ENCODE measurements around the gene MAML3. TPM values are rescaled to one million over a fixed set of nuclear protein-coding genes. Genes with fewer than 3 reads are reported as not detected.

MAML3 gene
- total RNA-seq, 2 experiments from 2014 or later, result 4.0 to 4.1 TPM

DNA sequence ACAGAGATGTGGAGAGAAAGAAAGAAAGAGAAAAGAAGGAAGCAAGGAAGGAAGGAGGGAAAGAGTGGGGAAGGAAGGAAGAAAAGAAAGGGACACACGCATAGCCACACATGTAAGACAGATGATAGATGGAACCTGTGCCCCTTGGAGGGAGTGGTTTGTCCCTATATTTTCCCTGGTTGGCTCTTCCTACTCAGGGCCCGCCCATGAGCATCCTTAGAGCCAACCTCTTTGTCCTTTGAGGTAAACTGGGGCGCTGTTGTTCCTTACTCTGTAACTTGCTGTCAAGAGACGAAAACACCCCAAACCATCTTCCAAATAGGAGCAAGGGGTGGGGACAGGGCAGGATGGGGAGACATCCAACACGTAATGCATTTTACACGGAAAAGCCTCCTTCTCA, 220.9 kb downstream of the MAML3 start:
- ATAC-seq, result no peak

DNA sequence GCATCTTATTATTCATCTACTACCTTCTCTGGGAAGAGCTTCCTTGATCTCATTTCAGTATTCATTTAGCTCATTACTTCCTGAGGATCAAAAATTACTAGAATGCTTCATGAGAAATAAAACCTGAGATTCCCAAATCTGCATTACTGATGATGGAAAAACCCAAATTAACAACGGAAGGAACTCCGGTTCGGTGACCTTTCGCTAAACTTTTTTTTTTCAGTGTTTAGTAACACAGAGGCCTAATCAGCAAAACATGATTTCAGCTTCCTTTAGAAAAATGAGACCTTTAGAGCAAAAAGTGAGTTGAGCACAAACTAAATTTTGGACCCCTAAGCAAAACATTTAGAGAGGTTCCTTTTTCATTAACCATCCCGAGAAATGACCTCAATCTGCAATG, 229.2 kb downstream of the MAML3 start:
- no peaks in the 10 kb centered on the region for H3K9me3 Mint-ChIP-seq (ENCODE audit: insufficient read depth)
- no peaks in the 10 kb centered on the region for H3K36me3 Mint-ChIP-seq (ENCODE audit: low read depth)
- no peak overlapping the region for H3K4me3 Mint-ChIP-seq
- DNase-seq, result no peak
- no peak for ATAC-seq
- ChIA-PET POLR2A (interaction anchor here (0.7 kb wide), 1 partner anchor 344 kb away, joined by 4 read pairs; no protein-coding TSS in a partner anchor), CTCF (no interaction called here)
- H3K4me1 Mint-ChIP-seq (ENCODE audit: low read depth), result no peaks in the 10 kb centered on the region
- H3K27ac Mint-ChIP-seq, result no peak overlapping the region
- H3K27me3 Mint-ChIP-seq (ENCODE audit: low read depth), result peaks cover 2% of the 10 kb centered on the region

More for the DNA sequence above, 220.9 kb downstream of the MAML3 start:
- ChIA-PET POLR2A (interaction anchor here (0.6 kb wide), 1 partner anchor 101 kb away, joined by 3 read pairs; no protein-coding TSS in a partner anchor), CTCF (no interaction called here)
- no peaks in the 10 kb centered on the region for H3K4me1 Mint-ChIP-seq (ENCODE audit: low read depth)
- no peak for DNase-seq
- peaks cover 5% of the 10 kb centered on the region for H3K27me3 Mint-ChIP-seq (ENCODE audit: low read depth)
- no peaks in the 10 kb centered on the region for H3K9me3 Mint-ChIP-seq (ENCODE audit: insufficient read depth)
- H3K36me3 Mint-ChIP-seq (ENCODE audit: low read depth), result no peaks in the 10 kb centered on the region
- no peak overlapping the region for H3K4me3 Mint-ChIP-seq
- H3K27ac Mint-ChIP-seq, result no peak overlapping the region

DNA sequence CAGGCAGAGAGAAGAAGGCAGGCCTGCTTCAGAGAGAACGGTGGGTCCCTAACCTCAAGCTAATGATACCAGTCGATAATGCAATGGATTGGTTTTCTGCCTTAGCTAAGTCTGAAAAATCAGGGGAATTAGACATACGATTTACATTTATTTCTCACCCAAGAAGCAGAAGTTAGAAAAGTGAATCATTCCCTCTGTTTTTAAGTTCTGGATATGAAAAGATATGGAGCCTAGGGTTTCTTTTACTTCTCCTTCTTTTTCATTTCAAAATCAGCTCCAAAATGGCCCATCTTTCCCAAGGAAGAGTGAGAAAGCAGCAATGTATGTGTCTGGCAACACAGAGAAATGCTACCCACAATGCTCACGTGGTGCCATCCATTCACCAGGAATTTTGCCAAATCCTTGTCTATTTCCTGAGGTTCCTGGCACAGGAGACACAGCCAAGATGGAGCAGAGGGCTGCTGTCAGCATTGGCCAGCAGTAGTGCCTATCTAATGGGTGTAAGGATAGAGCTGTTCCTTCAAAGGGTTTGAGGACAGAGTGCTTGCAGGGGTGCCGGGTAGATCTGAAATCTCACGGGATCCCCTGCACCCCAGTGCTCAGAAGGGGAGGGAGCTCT, 231.5 kb downstream of the MAML3 start:
- H3K4me3 Mint-ChIP-seq, result no peak overlapping the region
- ChIA-PET CTCF (no interaction called here), POLR2A (no interaction called here)

DNA sequence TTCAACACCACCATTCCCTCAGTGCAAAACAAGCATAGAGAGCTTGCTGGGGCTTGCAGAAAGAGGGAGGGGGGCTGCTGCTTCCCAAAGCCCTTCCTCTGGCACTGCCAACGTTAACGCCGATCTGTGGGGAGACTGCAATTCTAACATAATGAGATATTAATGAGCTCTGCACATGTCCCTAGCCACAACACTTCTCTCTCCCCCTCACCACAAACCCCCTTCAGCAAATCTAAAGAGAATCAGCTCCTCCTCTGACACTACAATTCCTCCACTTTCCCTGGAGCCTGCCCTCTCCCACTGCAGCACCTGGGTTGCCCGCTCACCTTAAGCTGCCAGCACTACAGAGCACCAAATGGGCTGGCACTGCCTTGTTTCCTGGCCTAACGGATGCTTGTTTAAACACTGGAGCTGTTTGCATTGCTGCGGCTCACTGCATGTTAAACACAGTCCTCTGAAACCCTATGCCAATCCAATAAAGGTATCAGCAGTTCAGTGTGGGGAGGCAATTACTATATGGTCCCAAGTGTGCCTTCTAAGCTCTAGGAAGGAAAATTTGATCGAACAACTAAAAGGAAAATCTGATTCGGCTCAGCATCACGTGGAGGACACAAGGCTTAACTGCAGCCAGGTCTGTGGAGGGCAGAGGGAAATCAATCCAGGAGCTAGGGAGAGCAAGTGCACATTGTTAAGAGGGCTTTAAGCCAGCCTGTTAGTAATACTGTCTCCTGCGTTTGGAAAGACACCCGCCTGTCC, 232.4 kb downstream of the MAML3 start:
- Mint-ChIP-seq H3K36me3 (ENCODE audit: low read depth) (no peaks in the 10 kb centered on the region), H3K9me3 (ENCODE audit: insufficient read depth) (no peaks in the 10 kb centered on the region), H3K27ac (no peak overlapping the region), H3K4me1 (ENCODE audit: low read depth) (no peaks in the 10 kb centered on the region), H3K4me3 (no peak overlapping the region), H3K27me3 (ENCODE audit: low read depth) (peaks cover 6% of the 10 kb centered on the region)
- ATAC-seq (no peak), DNase-seq (no peak)
- ChIA-PET CTCF (no interaction called here), POLR2A (no interaction called here)

More for the DNA sequence above, 231.5 kb downstream of the MAML3 start:
- no peaks in the 10 kb centered on the region for H3K4me1 Mint-ChIP-seq (ENCODE audit: low read depth)
- ATAC-seq (no peak), DNase-seq (no peak)
- H3K36me3 Mint-ChIP-seq (ENCODE audit: low read depth), result no peaks in the 10 kb centered on the region
- no peak overlapping the region for H3K27ac Mint-ChIP-seq
- H3K9me3 Mint-ChIP-seq (ENCODE audit: insufficient read depth), result no peaks in the 10 kb centered on the region
- H3K27me3 Mint-ChIP-seq (ENCODE audit: low read depth), result peaks cover 6% of the 10 kb centered on the region

DNA sequence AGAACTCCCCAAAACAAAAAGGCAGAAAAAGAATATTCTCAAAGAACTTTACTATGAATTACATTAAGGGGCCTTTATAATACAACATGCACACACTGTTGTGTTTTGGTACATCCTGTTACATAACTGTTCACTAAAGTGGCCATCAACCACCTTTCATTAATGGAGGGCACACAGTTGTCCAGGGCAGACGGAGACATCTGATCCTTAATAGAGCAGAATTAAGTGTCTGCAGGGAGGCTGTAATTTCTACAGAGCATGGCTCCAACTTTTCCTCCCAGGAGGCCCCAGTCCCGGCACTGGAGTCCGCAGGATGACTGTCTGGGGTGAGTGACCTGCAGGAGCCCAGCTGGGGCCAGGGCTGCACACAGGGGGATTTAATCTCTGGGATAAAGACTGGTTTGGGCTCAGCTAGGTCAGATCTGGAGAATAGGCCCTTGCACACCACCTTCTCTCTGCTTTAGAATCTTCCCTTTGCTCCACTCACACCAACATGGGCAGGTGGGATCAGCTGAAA, 233.4 kb downstream of the MAML3 start:
- H3K4me3 Mint-ChIP-seq, result no peak overlapping the region
- no peaks in the 10 kb centered on the region for H3K36me3 Mint-ChIP-seq (ENCODE audit: low read depth)
- no peak overlapping the region for H3K27ac Mint-ChIP-seq
- ChIA-PET CTCF (no interaction called here), POLR2A (no interaction called here)
- no peaks in the 10 kb centered on the region for H3K4me1 Mint-ChIP-seq (ENCODE audit: low read depth)
- DNase-seq (no peak), ATAC-seq (no peak)
- peaks cover 6% of the 10 kb centered on the region for H3K27me3 Mint-ChIP-seq (ENCODE audit: low read depth)
- no peaks in the 10 kb centered on the region for H3K9me3 Mint-ChIP-seq (ENCODE audit: insufficient read depth)

DNA sequence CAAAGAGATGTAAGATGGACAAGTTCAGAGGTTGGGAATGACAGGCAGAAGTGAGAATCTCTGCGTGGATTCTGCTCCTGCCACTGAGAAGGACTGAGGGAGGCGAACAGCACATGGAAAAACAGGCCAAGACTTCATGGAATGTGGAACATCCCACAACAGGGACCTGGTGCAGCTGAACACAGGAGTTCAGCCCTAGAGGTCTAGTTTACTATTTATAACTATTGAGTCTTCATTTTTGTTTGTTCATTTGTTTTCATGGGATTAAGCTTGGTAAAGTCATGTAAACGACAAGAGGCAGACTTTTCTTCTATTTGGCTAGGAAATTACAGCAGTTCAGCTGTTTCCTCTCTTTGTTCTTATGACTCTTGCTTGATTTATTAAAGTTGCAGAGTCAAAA, 234.5 kb downstream of the MAML3 start:
- H3K27me3 Mint-ChIP-seq (ENCODE audit: low read depth), result peaks cover 7% of the 10 kb centered on the region
- H3K4me1 Mint-ChIP-seq (ENCODE audit: low read depth), result no peaks in the 10 kb centered on the region
- POLR2A ChIA-PET, result interaction anchor here (0.7 kb wide), 1 partner anchor 31 kb away, joined by 3 read pairs; no protein-coding TSS in a partner anchor
- DNase-seq (no peak), ATAC-seq (no peak)
- no peak overlapping the region for H3K4me3 Mint-ChIP-seq
- no peak overlapping the region for H3K27ac Mint-ChIP-seq
- no peaks in the 10 kb centered on the region for H3K9me3 Mint-ChIP-seq (ENCODE audit: insufficient read depth)
- CTCF ChIA-PET, result no interaction called here
- H3K36me3 Mint-ChIP-seq (ENCODE audit: low read depth), result no peaks in the 10 kb centered on the region

DNA sequence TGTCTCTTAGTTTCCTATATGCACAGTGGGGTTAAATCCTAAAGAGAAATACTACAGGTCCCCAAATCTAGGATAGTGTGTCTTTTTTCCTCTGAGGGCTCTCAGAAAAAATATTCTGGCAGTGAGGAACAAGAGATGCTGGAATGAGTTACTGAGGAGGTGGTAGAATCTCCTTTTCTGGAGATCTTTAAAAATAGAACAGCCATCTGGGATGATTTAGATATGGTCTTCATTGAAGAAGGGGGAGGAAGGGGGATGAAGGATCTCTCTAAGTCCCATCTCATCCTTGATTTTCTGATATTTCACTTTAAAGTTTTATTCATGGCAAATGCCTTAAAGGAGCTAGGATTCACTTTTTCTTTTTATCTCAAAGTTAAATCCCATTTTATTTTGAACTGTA, 235.0 kb downstream of the MAML3 start:
- ChIA-PET POLR2A (interaction anchor here (0.7 kb wide), 1 partner anchor 30 kb away, joined by 3 read pairs; no protein-coding TSS in a partner anchor), CTCF (no interaction called here)
- Mint-ChIP-seq H3K27me3 (ENCODE audit: low read depth) (peaks cover 9% of the 10 kb centered on the region), H3K9me3 (ENCODE audit: insufficient read depth) (no peaks in the 10 kb centered on the region), H3K4me1 (ENCODE audit: low read depth) (no peaks in the 10 kb centered on the region), H3K27ac (no peak overlapping the region), H3K4me3 (no peak overlapping the region), H3K36me3 (ENCODE audit: low read depth) (no peaks in the 10 kb centered on the region)
- no peak for DNase-seq
- ATAC-seq, result no peak

DNA sequence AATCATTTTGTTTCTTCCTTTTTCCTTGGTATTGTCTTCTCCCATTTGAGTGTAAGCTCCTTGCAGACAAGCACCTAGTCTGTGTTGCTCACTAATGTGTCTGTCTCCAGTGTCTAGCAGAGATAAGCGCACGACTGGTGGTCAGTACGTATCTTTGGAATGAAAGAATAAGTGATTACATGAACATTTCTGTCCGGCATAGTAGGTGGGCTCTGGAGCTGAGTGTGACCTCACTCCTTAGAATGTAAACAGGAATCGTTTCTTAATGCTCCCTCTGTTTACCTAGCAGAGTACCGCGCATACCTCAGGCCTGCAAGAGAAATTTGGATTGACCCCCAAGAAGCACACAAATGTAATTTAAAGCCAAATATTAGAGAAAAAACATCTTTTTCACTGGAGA, 235.4 kb downstream of the MAML3 start:
- H3K9me3 Mint-ChIP-seq (ENCODE audit: insufficient read depth), result no peaks in the 10 kb centered on the region
- H3K4me3 Mint-ChIP-seq, result no peak overlapping the region
- CTCF ChIA-PET, result no interaction called here
- ATAC-seq (no peak), DNase-seq (no peak)
- H3K4me1 Mint-ChIP-seq (ENCODE audit: low read depth), result no peaks in the 10 kb centered on the region
- POLR2A ChIA-PET, result no interaction called here
- H3K27ac Mint-ChIP-seq, result no peak overlapping the region
- H3K36me3 Mint-ChIP-seq (ENCODE audit: low read depth), result no peaks in the 10 kb centered on the region
- H3K27me3 Mint-ChIP-seq (ENCODE audit: low read depth), result peaks cover 7% of the 10 kb centered on the region

DNA sequence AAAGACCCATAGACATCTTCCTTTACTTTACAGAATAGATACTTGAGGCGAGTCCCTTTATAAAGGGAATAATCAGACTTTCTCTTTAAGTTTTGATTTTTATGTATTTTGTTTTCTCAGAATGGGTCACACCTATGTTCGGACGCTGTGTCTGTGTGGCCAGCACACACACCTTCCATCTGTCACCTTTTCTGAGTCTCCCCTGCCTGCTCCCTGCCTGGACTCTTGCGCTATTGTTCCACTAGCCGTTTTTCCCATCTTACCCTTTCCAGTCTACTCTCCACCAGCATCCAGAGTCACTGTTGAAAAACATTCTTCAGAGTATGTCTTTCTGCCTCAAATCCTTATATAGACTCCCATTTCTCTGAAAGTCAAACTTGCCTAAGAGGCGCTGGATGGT, 236.1 kb downstream of the MAML3 start:
- POLR2A ChIA-PET, result no interaction called here
- ATAC-seq, result no peak

DNA sequence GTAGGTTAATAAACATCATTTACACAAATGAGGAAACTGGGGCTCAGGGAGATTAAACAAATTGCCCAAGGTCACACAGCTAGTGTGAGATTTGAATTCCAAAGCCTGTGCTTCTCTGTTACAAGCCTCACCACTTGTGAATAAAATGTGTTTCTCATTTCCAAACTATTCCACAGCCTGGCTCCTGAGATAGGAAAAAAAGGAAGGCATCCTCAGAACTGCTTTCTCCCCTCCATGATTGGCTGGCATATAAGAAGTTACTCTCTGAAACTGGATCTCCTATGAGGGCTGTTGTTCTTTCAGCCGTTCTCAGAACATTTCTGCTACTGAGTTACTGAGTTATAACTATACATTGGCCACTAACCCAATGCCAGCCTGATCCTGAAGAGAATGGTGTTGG, 237.9 kb downstream of the MAML3 start:
- Mint-ChIP-seq H3K4me1 (ENCODE audit: low read depth) (no peaks in the 10 kb centered on the region), H3K9me3 (ENCODE audit: insufficient read depth) (no peaks in the 10 kb centered on the region), H3K27me3 (ENCODE audit: low read depth) (peaks cover 7% of the 10 kb centered on the region), H3K27ac (no peak overlapping the region), H3K4me3 (no peak overlapping the region), H3K36me3 (ENCODE audit: low read depth) (no peaks in the 10 kb centered on the region)
- no peak for DNase-seq
- ATAC-seq, result no peak
- CTCF ChIA-PET, result no interaction called here
- POLR2A ChIA-PET, result no interaction called here

More for the DNA sequence above, 236.1 kb downstream of the MAML3 start:
- no peak overlapping the region for H3K4me3 Mint-ChIP-seq
- no peaks in the 10 kb centered on the region for H3K36me3 Mint-ChIP-seq (ENCODE audit: low read depth)
- H3K4me1 Mint-ChIP-seq (ENCODE audit: low read depth), result no peaks in the 10 kb centered on the region
- no peak overlapping the region for H3K27ac Mint-ChIP-seq
- no peaks in the 10 kb centered on the region for H3K9me3 Mint-ChIP-seq (ENCODE audit: insufficient read depth)
- CTCF ChIA-PET, result no interaction called here
- peaks cover 7% of the 10 kb centered on the region for H3K27me3 Mint-ChIP-seq (ENCODE audit: low read depth)
- DNase-seq, result no peak

DNA sequence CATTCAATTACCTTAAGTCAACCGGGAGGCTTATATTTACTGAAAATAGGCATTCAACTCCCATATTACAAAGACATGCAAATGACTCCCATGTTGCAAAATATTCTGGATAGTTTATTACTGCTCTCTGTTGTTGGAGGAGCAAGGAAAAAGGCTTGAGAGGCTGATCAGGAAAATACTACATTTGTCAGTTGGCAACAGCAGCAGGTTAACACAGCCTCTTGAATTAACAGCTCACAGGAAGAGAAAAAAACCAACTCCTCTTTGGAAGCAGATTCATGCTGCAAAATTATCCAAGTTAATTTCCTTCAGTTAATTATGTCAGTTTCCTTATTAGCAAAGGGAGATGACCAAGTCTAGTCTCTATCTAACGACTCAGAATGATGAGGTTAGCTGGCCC, 238.9 kb downstream of the MAML3 start:
- no peak overlapping the region for H3K4me3 Mint-ChIP-seq
- peaks cover 7% of the 10 kb centered on the region for H3K27me3 Mint-ChIP-seq (ENCODE audit: low read depth)
- no peak overlapping the region for H3K27ac Mint-ChIP-seq
- H3K9me3 Mint-ChIP-seq (ENCODE audit: insufficient read depth), result no peaks in the 10 kb centered on the region
- DNase-seq (no peak), ATAC-seq (no peak)
- no peaks in the 10 kb centered on the region for H3K36me3 Mint-ChIP-seq (ENCODE audit: low read depth)
- ChIA-PET CTCF (interaction anchor here (1.2 kb wide), 1 partner anchor 458 kb away, joined by 3 read pairs; the partner anchor contains the start of gene SCOC), POLR2A (no interaction called here)
- H3K4me1 Mint-ChIP-seq (ENCODE audit: low read depth), result no peaks in the 10 kb centered on the region

DNA sequence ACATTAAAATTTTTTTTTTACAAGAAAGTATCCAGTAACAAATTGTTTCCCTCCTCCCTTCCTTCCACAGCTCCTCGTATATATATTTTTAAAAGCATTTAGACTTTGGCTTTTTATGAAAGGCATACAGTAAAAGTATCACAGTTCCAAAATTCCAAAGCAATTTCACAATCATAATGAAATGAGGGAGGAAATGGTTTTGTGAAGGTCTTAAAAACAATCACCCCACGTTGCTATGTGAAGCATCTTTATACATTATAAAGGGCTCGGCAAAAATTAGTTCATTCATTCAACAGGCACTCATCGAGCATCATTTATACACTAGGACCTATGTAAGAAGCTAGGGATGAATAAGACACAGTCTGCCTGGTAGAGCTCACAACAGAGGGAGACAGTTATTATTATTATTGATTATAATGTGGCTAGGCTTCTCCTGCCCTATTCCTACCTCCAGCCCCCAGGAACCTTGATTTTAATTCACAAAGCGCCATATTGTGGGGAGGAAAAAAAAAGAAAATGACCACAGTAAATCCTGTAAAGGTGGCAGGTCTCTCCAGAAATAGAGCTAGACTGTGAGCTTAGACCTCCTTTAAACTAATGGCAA, 239.9 kb downstream of the MAML3 start:
- no peak for DNase-seq
- CTCF ChIA-PET, result interaction anchor here (1.2 kb wide), 1 partner anchor 459 kb away, joined by 3 read pairs; the partner anchor contains the start of gene SCOC
- Mint-ChIP-seq H3K36me3 (ENCODE audit: low read depth) (no peaks in the 10 kb centered on the region), H3K9me3 (ENCODE audit: insufficient read depth) (no peaks in the 10 kb centered on the region), H3K27ac (no peak overlapping the region), H3K4me3 (no peak overlapping the region), H3K27me3 (ENCODE audit: low read depth) (peaks cover 7% of the 10 kb centered on the region), H3K4me1 (ENCODE audit: low read depth) (no peaks in the 10 kb centered on the region)
- no peak for ATAC-seq
- POLR2A ChIA-PET, result no interaction called here

Measured in activated CD8-positive, alpha-beta T cell treated with anti-CD3 and anti-CD28 coated beads, Interleukin-2, amount 10 ng/mL, durations not matched to agents 7 days and 5 days (primary cell).